GM18907 (cell line): ENCODE results near the gene HYAL1.

Experiments
- ATAC-seq: cut with Tn5 transposase; IDR thresholded peaks from one replicate; pipeline ENCODE4 v1.9.1; 2021; ENCODE audit warnings: mild to moderate bottlenecking, moderate library complexity; ENCODE audit not compliant: unreplicated experiment

HYAL1 gene

GRCh38 chr3:50303013-50303815 is at the start of gene HYAL1:
TSS of gene HYAL1 (minus strand) at chr3:50303574. CDS start at chr3:50302956, 618 bp downstream.
- no peak for ATAC-seq

GRCh38 chr3:50352781-50353180 is 49.4 kb upstream of the HYAL1 start:
- ATAC-seq = no peak

- ATAC-seq = no peak
These were observed 47.9 kb upstream of the HYAL1 start for GRCh38 chr3:50351323-50351697.

GRCh38 chr3:50350527-50351322 is 47.4 kb upstream of the HYAL1 start, which contains the start of the genes CYB561D2 and NPRL2:
TSS of gene CYB561D2 (plus strand) at chr3:50350862. CDS start at chr3:50351434, 572 bp downstream.
TSS of gene NPRL2 (minus strand) at chr3:50350775. CDS start at chr3:50350652, 123 bp downstream.
- ATAC-seq = peak; percentile 77

GRCh38 chr3:50350213-50350526 is 46.8 kb upstream of the HYAL1 start:
- no peak for ATAC-seq

- no peak for ATAC-seq
These were observed 43.9 kb upstream of the HYAL1 start for GRCh38 chr3:50347187-50347813.

- ATAC-seq = no peak
These were observed 42.3 kb upstream of the HYAL1 start, which contains the start of gene ZMYND10 for GRCh38 chr3:50345586-50346234. TSS of gene ZMYND10 (minus strand) at chr3:50345732. CDS start at chr3:50345579, 153 bp downstream.

- ATAC-seq = no peak
These were observed 41.6 kb upstream of the HYAL1 start for GRCh38 chr3:50345008-50345407.

- ATAC-seq = no peak
These were observed 39.6 kb upstream of the HYAL1 start for GRCh38 chr3:50342813-50343633.

GRCh38 chr3:50341996-50342650 is 38.7 kb upstream of the HYAL1 start:
- no peak for ATAC-seq

- ATAC-seq = no peak
These were observed 38.2 kb upstream of the HYAL1 start for GRCh38 chr3:50341537-50341936.

GRCh38 chr3:50340448-50341329 is 37.3 kb upstream of the HYAL1 start, which contains the start of gene RASSF1:
TSS of gene RASSF1 (minus strand) at chr3:50340836. CDS start at chr3:50340805, 31 bp downstream.
- ATAC-seq = peak; percentile 18

GRCh38 chr3:50340147-50340447 is 36.7 kb upstream of the HYAL1 start:
- ATAC-seq = no peak

- ATAC-seq = no peak
These were observed 36.2 kb upstream of the HYAL1 start for GRCh38 chr3:50339485-50340146.

- ATAC-seq = no peak
These were observed 35.6 kb upstream of the HYAL1 start for GRCh38 chr3:50338965-50339364.

GRCh38 chr3:50337175-50337861 is 33.9 kb upstream of the HYAL1 start:
- peak; percentile 77 for ATAC-seq

- peak; percentile 34 for ATAC-seq
These were observed 33.2 kb upstream of the HYAL1 start for GRCh38 chr3:50336452-50337174.
